Neutrophil (primary cell): ENCODE data around the gene CACNA2D1.

ENCODE experiments used
- H3K27ac ChIP-seq: fragments of 200-600 bp; sonication (generic); 2 replicates; pipeline ENCODE4 v1.5.1; 2016; ENCODE audit warnings: mild to moderate bottlenecking, moderate library complexity
- H3K27me3 ChIP-seq: fragments of 200-600 bp; sonication (generic); 2 replicates; pipeline ENCODE4 v1.6.0; 2016; ENCODE audit warnings: mild to moderate bottlenecking
- H3K36me3 ChIP-seq: fragments of 200-600 bp; sonication (generic); 2 replicates; pipeline ENCODE4 v1.5.1; 2017
- H3K4me1 ChIP-seq, 2 experiments: fragments of 200-600 bp in 1 of 2; sonication (generic) in 1 of 2; 1 replicate in 1 of 2; 2 replicates in 1 of 2; pipeline versions ENCODE4 v1.5.1 to v1.6.1; 2013 to 2016; ENCODE audit warnings: low read depth in 1 of 2, low read length in 1 of 2, mild to moderate bottlenecking in 1 of 2, moderate library complexity in 1 of 2; ENCODE audit not compliant: control insufficient read depth in 1 of 2, insufficient read depth in 1 of 2
- H3K4me3 ChIP-seq, 2 experiments: fragments of 200-600 bp in 1 of 2; sonication (generic) in 1 of 2; 1 replicate in 1 of 2; 2 replicates in 1 of 2; pipeline ENCODE4 v1.5.1; 2013 to 2016; ENCODE audit warnings: low read depth in 1 of 2, low read length in 1 of 2, mild to moderate bottlenecking in 1 of 2, moderate library complexity in 1 of 2
- H3K9me3 ChIP-seq: fragments of 200-600 bp; sonication (generic); 2 replicates; pipeline ENCODE4 v1.5.1; 2016
- TF ChIP-seq, protein P1 (sequence below): fragments of 200-600 bp; sonication (generic); IDR thresholded peaks from 2 replicates; pipeline ENCODE4 v1.5.1; 2016; ENCODE audit warnings: antibody characterized with exemption

The CACNA2D1 gene

DNA sequence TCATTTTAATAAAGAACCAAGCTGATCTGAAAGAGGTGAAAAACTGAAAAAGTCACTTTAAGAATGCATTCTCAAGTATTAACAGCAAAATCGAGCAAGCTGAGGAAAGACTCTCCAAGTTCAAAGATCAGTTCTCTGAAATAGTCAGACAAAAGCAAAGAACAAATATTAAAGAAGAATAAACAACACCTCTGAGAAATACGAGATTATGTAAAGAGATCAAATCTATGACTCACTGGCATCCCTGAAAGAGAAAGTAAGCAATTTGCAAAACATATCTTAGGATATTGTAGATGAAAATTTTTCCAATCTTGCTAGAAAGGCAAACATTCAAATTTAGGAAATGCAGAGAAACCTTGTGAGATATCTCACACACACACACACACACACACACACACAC lies 535.4 kb downstream of the CACNA2D1 start:
- Histone ChIP-seq H3K27ac (no peak overlapping the region), H3K27me3 (no peaks in the 10 kb centered on the region), H3K9me3 (no peaks in the 10 kb centered on the region), H3K4me1 (no peaks in the 10 kb centered on the region), H3K4me3 (no peak overlapping the region), H3K36me3 (no peaks in the 10 kb centered on the region)
- TF ChIP-seq, protein P1, sequence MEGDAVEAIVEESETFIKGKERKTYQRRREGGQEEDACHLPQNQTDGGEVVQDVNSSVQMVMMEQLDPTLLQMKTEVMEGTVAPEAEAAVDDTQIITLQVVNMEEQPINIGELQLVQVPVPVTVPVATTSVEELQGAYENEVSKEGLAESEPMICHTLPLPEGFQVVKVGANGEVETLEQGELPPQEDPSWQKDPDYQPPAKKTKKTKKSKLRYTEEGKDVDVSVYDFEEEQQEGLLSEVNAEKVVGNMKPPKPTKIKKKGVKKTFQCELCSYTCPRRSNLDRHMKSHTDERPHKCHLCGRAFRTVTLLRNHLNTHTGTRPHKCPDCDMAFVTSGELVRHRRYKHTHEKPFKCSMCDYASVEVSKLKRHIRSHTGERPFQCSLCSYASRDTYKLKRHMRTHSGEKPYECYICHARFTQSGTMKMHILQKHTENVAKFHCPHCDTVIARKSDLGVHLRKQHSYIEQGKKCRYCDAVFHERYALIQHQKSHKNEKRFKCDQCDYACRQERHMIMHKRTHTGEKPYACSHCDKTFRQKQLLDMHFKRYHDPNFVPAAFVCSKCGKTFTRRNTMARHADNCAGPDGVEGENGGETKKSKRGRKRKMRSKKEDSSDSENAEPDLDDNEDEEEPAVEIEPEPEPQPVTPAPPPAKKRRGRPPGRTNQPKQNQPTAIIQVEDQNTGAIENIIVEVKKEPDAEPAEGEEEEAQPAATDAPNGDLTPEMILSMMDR, result no peak

DNA sequence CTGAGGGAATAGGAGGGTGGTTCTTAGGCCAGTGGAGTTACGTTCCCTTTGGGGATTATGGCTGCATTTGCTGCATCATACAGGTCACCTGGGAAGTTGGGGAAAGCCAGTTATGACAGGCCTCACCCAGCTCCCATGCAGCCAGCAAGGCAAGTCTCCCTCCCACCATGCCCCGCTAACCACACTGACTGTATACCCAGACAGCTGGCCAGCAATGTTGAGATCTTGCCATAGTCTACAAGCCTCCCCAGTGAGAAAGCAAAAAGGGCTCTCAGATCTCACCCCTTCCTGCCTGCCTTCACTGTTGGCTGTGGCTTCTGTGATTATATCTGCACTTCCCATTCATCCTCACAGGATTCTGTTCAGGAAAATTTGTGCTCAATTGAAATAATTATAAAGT lies 540.5 kb downstream of the CACNA2D1 start:
- H3K27ac ChIP-seq, result no peak overlapping the region
- H3K27me3 ChIP-seq, result no peaks in the 10 kb centered on the region
- H3K9me3 ChIP-seq, result no peaks in the 10 kb centered on the region
- no peak overlapping the region for H3K4me3 ChIP-seq
- TF ChIP-seq, protein P1, result no peak
- no peaks in the 10 kb centered on the region for H3K36me3 ChIP-seq
- H3K4me1 ChIP-seq, result no peaks in the 10 kb centered on the region

DNA sequence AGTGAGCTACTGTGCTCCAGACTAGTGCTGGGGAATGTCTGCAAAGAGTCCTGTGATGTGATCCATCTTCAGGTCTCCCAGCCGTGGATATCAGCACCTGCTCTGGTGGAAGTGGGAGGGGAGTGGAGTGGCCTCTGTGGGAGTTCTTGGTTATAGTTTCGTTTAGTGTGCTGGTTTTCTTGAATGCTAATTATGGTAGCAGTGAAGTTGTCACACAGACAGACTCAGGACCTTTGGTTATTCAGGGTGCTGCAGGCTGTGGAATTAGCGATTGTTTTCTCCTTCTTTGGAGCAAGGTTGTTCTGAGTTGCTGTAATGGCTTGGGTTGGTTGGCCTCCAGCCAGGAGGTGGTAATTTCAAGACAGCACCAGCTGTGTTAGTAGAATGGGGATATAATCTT lies 541.0 kb downstream of the CACNA2D1 start:
- Histone ChIP-seq H3K27ac (no peak overlapping the region), H3K4me1 (no peaks in the 10 kb centered on the region), H3K36me3 (no peaks in the 10 kb centered on the region), H3K9me3 (no peaks in the 10 kb centered on the region), H3K27me3 (no peaks in the 10 kb centered on the region), H3K4me3 (no peak overlapping the region)
- TF ChIP-seq, protein P1, result no peak
